ENCODE results near the gene BRD3.

GRCh38 chr9:133981589-133981957, 86.3 kb downstream of the BRD3 start:
- TF ChIP-seq POLR2AphosphoS5 (IDR thresholded peaks at IDR 0.05; ENCODE audit: low read depth, low read length) (no peak), POLR2A (IDR thresholded peaks at IDR 0.05; ENCODE audit: low read depth, low read length) (no peak)

Measured in GM12892 (cell line).